NCI-H2081 treated with DMSO at 0.1 percent for 48 hours (cell line): ENCODE measurements around the gene CPTP.

ENCODE experiments used
- DNase-seq: peaks from one replicate; lab custom pipeline; 2025; lab: John Stamatoyannopoulos, UW

CPTP gene

DNA sequence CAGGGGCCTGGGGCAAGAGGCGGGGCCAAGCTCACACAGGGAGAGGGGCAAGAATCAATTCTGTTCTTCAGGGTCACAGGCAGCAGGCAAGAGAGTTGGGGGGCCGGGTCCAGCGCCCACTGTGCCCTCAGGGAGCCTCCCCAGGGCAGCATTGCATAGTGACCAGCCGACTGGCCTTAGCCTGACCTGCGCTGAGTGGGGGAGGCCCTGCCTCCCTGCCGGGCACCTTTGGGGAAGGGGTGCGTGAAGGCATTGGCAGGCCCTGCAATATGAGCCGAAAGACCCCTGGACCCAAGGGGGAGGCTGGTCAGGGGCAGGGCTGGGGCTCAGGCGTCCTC is 32.2 kb upstream of the CPTP start:
- no peak for DNase-seq

DNA sequence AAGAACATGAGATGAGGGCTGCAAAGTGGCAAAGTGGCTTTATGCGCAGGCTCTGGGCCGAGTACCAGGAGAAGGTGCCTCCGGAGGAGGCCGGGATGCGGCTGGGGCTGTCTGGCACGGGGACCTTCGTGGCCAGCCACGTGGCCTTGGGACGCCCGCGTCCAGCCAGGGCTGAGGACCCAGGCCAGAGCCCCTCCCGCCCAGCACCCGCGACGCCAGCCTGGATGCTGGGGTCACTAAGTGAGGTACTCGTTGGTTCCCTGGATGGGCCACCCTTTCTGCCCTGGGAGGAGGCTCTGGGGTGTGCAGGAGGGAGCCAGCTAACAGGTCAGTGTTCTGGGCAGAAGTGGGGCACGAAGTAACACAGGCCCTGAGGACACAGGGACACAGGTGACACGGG is 31.8 kb upstream of the CPTP start:
- DNase-seq: no peak

DNA sequence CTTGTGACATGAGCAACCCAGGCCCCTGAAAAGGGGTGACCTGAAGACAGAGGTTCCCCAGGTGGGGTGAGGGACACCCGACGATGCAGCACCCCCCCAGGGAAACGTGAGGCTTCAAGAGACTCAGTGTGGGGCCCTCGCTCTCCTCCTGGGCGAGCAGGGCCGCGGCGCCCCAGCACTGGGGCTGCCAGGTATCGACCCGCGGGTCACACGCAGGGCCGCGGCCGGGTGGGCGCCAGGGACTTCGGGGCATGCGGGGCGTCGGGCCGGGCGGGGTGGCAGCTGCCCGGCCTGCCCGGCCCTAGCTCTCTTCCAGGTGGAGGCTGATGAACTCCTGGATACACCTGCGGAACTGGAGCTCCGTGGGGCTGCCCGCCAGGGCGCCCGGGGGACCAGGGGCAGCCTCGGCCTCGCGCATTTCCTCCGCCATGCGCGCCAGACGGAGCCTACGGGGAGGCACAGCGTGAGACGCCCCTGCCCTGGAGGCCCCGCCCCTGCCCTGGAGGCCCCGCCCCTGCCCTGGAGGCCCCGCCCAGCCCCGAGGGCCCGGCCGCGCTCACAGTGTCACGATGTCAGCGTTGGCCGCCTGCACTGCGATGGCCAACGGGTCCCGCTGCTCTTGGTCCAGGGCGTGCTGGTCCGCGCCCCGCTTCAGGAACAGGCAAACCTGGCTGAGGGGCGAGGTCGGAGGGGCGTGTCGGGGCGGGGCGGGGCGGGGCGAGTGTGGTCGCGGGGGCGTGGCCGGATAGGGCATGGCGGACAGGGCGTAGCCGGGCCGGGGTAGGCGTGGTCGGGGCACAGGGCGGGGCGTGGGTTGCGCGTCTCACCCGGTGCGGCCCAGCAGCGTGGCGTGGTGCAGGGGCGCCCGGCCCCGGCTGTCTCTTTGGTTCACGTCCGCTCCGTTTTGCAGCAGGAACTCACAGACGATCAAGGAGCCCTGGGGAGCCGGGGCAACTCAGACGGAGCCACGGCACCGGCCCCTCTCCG is 31.0 kb upstream of the CPTP start:
- no peak for DNase-seq

DNA sequence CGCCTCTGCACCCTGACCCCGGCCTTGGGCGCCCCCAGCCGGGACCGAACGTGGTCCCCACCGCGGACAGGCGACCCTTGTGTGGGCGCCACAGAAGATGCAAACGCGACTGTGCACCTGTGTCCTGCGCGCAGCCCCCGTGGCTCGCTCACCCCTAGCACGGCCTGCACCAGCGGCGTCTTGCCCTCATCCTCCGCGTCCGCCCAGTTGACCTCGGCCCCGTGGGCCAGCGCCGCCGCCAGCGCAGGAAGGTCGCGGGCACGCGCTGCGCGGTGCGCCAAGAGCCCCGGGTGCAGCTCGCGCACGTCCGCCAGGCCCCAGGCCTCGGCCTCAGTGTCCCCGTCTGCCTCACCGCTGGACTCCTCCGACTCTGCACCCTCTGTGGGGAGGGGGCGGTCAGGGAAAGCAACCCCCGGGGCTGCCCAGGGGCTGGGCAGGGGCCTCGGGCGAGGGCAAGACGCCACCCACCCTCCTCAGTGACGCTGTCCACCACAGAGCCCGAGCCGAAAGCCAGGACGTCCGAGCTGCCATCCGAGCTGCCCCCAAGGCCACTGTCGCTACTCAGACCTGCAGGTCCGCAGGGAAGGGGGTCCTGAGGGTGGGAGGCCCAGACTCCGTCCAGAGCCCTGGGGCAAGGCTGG is 30.2 kb upstream of the CPTP start:
- no peak for DNase-seq

DNA sequence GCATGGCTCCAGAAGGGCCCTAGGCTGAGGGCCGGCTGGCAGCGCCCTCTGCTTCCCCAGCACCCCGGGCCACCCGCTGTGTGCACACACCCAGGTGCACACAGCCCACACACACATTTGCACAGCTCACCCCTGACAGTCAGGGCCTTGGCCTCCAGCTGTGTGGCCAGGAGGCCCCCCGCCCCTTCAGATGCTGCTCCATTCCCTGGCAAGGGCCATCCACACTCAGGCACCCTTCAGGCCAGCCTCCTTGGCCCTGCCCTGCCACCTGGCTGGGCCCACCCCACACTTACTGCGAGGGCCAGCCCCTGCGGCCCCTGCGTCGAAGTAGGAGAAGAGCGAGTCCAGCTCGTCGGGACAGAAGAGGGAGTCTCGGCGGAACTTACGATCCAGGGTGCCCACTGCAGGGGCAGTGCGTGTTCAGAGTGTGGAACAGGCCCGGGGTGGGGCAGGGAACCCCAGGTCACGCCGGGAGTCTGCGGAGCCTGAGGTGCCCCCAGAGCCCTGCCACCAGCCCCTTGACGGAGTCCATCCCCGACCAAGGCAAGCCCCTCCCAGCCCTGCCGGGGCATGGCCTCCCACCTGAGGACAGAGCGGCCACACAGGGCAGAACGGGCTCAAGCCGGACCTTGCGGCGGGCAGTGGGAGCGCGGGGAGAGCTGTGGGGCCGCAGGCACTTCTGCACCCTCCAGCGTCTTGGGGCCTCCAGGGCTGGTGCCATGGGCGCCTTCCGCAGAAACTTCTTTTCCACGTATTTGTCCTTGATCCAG is 29.3 kb upstream of the CPTP start:
- DNase-seq: no peak

DNA sequence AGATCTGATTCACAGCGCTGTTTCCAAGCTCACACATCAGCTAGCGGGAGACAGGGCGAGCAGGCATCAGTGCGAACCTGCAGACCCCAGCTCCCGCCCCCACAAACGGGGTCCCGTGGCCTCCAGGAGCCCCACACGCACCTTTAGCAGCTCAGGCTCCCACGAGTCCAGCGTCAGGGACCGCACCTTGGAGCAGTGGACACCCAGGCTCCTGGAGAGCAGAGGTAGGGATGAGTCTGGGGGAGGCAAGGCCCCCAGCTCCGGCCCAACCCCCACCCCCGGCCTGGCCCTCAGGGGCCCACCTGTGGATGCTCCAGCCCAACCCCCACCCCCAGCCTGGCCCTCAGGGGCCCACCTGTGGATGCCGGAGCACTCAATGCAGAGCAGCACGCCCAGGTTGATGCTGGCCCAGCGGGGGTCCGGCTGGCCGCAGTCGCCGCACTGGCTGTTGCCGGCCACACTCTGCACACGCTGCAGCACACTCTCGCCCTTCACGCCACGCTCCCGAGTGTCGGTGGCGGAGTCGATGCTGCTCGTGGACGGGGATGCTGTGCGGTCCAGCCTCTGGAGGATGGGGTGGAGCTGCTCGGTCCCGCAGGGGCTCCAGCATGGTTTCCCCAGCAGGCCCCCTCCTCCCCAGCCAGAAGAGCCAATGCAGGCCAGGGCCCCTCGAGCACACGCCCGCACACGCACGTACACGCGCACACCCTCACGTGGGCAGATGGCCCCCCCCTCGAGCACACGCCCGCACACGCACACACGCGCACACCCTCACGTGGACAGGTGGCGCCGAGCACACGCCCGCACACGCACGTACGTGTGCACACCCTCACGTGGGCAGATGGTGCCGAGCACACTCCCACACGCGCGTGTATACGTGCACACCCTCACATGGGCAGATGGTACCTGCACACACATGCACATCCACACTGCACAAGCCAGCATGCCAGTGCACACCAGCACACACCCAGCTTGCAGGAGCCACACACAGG is 28.2 kb upstream of the CPTP start:
- DNase-seq: no peak

DNA sequence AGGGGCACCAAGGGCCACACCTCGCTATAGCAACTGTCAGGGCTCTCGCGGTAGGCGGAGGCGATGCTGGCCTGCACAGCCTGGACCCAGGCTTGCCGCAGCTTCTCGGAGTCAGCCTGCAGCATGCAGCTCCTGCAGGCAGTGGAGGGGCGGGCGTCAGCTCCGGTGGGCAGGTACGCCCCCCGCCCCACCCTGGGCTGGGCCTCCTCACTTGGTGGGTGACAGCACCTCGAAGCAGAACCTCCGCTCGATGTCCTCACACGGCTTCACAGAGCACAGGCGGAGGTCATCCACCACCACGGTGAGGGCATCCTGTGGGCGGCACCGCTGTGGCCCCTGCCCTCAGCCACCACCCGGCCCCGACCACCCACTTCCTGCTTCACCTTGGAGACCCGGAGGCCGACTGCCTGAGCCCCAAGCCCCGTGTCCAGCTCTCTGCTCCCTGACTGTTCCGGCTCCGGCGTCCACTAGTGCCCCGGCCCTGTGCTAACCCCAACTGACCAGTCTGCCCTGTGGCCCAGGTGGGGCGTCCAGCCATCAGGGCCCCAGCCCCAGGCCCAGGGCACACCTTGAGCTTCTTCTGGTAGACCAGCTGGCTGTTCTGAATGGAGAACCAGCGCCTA is 26.7 kb upstream of the CPTP start:
- DNase-seq: no peak

DNA sequence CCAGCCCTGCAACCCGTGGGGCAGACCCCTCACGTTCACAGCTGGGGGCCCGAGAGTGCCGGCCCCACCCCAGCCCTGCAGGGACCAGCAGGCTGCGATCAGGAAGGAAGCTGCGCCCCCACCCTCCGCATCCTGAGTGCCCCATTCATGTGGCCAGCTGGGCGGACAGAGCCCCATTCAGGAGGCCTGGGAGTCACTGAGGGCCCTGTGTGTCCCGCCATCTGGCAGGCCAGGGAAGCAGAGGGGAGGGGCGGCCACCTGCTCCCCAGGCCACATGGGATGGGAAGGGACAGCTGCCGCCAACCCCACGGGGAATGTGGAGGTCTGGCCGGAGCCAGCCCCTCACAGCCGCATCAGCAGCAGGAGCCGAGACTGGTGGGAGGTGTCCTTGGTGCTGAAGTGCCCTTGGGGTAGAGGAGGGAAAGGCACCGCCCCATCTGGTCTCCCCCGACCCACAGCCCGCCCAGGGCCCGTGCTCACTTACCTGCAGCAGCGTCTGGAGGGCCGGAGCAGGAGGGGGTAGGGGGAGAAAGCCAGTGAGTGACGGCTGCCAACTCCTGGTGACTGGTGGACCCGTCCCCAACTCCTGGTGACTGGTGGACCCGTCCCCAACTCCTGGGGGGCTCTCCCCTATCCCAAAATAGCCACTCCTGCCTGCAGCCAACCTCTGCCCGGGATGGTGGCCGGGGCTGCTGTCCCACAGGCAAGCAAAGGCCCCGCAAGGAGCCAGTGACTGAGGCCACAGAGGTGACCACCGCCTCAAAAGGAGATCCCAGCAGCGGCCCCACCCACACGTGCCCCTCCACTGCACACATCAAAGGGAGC is 25.5 kb upstream of the CPTP start:
- DNase-seq: no peak

DNA sequence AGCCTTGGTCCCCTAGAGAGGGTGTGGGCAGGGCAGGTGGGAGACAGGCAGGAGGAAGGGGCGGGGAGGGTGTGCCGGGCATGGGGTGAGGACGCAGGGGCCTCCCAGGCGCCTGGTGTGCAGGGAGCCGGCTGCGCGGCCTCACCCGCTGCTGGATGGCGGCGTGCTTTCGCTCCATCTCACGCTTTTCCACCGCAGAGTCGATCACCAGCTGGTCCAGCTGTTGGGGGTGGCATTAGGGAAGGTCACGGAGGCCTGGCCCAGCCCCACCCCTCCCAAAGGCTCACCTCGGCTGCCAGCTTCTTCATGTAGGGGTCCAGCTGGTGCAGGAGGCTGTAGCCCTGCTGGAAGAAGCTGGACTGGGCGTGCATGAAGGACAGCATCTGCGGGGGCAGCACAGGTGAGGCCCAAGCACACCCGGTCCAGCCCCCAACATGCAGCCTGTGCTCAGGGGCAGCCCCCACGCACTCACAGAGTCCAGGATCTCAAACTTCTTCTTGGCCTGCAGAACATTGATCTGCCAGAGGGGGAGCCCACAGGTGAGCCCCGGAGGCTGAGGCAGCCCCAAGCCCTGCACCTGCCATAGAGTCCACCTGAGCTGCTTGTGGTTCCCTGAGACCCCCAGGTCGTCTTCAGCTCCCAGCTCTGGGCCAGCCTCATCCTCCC is 24.8 kb upstream of the CPTP start:
- no peak for DNase-seq

DNA sequence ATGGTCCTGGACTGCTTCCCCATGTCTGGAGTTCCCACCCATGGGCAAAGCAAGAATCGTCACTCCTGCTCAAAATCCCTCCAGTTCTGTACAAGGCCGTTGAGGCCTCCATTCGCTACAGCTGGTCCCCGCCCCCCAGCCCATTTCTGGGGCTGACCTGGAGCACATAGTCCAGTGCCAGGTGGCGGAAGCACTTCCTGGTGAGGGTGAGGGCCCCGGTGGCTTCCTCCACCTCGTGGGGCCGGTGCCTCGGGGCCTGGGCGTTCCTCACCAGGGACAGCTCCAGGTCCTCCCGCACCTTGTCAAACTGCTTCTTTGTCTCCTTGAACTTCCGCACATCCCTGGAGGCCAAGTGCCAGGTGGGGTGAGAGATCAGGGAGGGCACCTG is 24.3 kb upstream of the CPTP start:
- DNase-seq: no peak

DNA sequence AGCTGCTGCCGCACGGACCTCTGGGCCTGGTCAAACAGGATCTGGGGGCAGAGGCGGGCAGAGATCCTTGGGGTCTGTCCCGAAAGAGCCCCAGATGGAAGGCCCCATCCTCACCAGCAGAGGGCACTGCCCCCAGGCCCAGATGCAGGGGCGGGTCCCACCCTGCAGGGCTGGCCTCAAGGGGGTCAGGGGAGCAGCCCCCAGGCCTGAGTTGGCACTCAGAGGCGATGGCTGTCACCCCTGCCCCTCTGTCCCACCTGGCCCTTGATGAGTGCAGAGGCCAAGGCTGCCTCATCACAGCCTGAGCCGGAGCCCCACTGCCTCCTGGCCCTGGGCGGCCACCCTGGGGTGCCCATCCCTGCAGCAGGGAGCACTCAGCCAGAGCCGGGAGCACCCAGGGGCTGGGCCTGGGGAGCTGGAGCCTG is 22.6 kb upstream of the CPTP start:
- no peak for DNase-seq

DNA sequence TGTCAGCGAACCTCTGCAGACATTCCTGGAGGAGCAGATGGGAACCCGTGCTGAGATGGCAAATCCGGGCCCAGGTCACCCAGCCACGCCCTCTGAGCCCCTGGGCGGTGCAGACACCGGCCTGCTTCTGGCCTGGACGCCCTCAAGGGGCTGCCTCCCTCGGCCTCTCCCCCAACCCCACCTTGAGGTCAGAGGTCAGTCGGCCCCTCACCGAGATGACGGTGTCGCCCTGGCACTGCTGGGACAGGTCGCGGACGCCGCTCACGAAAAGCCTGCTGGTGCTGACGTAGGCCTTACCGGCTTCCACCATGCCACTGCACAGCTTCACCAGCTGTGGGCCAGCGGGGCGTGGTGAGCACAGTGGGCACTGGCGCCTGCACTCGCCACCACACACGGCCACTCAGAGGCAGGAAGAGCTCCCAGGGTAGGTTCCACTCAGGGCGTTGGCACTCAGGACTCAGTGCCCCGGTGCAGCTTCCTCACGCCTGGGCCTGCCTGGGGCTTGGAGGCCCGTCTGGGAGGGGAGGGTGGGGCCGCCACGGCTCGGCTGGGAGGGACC is 21.6 kb upstream of the CPTP start:
- no peak for DNase-seq

DNA sequence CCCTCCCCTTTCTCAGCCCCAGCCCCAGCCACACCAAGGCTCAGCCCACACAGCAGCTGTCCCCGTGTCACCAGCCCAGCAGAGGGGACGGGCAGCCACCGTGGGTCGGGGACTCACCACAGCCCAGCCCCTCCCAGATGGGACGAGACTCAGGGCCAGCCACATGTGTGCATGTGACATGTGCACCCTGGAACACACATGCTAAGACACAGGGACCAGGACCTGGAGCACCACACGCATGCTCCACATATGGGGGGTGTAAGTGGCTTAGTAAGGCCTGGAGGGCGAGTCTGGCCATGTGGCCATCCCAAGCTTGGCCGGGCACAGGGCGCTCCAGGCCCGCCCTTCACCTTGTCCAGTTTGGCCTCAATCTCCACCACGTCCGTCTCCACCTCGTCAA is 20.9 kb upstream of the CPTP start:
- no peak for DNase-seq

DNA sequence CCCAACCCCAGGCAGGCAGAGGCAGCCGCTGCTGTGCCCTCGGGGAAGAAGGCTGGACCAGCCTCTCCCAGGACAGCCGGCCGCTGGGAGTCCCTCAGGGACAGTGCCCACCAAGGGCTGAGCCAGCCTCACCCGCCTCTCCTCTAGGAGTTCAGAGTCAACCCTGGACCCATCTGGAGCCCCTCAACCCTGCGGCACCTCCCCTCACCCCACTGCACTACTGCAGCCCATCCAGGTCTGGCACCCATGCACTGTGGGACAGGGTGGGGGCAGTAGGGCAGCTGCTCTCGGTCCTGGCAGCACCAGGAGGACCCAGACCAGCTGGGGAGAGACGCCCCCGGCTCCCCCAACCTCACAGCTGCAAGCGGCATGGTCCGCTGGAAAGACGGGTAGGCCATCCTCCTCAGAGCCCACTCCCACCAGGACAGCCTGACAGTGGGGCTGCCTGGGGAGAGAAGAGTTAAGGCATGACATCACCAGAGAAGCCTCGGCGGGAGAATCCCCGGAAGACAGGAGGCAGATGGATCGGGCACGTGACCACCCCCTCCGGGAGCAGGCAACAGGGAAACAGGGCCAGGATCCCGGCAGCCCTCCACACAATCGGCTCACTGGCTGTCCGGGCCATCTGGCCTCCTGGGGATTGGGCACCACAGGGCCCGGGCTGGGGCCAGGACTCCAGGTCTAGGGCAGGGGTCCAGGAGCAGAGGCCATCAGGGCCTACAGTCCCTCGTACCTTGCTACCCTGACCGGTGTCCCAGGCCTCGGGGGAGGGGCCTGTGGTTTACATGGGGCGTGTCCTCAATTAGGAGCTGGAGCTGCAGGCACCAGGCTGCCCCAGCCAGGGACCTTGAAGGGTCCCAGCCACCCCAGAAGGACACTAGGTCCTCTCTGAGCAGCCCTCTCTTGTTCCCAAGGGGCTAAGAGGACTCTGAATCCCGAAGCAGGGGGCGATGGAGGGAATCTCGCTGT is 20.0 kb upstream of the CPTP start:
- DNase-seq: no peak

DNA sequence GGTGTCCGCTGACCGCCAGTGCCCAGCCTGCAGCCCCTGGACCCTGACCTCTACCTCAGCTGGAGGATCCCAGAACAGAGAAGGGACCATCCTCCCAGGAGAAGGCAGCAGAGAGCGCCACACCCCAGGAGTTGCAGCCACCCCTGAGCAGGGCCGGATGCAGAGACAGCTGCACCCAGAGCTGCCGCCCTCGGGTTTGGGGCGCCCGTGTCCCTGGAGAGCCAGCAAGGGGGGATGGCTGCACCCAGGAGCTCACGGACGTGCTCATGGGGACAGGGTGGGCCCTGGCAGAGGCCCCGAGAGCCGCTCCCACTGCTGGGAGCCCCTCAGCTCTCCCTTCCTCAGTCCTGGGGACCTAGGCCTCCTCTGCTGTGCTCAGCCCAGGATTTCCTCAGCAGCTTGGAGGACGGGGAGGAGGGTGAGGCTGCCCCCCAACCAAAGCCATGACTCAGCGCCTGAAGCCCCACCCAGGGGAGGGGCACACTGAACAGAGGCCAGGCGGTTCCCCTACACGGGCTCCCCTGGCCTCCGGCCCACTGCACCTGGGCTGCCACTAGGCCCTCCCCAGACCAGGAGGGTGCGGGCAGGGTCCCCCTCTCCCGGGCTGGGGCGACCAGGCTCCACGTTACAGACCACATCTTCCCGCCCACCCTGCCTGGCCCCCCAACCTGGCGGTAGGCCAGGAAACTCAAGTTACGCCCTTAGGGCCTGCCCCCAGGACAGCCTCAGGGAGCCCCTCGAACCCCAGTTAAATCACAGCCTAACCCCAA is 19.1 kb upstream of the CPTP start:
- no peak for DNase-seq

DNA sequence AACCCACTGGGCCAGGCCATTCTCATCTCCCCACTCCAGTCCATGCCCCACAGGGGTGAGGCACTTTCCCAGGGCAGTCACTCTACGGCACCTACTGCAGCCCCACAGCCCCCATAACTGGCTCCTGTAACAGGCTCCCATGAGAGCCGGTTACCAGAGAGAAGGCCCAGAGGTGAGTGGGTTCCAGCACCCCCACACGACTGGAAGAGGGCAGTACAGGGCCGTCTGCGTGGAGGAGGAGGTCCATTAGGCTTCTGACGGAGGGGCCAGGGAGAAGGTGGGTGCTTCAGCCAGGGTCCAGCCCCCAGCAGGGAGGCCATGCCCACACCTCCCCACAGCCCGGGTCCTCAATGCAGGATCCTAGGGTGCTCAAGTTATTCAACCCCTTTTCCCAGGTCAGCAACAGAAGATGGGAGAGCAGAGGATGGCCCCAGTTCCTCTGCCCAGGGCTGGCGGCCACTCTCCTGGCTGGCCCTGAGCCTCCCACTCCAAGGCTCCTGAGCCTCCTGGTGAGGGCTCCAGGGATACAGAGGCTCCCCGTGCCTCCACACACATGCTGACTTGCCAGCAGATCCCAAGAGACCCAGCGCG is 18.4 kb upstream of the CPTP start:
- no peak for DNase-seq

DNA sequence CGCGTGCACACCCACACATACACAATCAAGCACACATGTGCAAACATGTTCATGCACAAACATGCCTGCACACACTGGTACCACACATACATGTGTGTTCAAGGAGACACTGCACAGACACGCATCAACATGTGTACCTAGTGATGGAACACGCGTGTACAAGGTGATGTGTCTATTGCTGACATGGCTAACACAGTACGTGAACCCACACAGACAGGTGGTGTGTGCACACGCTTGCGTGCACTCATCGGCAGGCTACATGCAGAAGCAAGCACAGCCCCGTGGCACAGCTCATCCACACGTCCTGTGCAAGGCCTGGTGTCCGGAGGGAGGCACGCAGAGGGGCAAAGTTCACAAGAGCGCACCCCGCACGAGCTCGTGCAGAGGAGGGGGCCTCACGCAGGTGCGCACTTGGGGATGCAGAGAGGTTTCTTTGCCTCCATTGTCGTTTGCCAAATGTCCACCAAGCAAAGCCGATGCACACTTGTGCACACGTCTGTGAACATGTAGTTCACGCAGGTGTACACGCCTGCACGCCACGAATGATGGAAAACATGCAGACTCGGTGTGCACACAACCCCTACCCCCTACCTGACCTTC is 17.8 kb upstream of the CPTP start:
- no peak for DNase-seq
